Mucosa of stomach (tissue), 1 donor: ENCODE data around the gene TEX13D.

ENCODE experiments used
- H3K27me3 ChIP-seq: one replicate; pipeline ENCODE4 v1.7.0; 2013; ENCODE audit warnings: mild to moderate bottlenecking, low read length; ENCODE audit not compliant: control insufficient read depth, insufficient read depth
- H3K36me3 ChIP-seq: one replicate; pipeline ENCODE4 v1.7.0; 2013; ENCODE audit warnings: low read length; ENCODE audit not compliant: control insufficient read depth, insufficient read depth
- H3K4me1 ChIP-seq: one replicate; pipeline ENCODE4 v1.7.0; 2013; ENCODE audit warnings: mild to moderate bottlenecking, low read length; ENCODE audit not compliant: control insufficient read depth, insufficient read depth
- H3K4me3 ChIP-seq: one replicate; pipeline ENCODE4 v1.7.0; 2013; ENCODE audit warnings: low read length
- H3K9ac ChIP-seq: one replicate; pipeline ENCODE4 v1.7.0; 2013; ENCODE audit warnings: mild to moderate bottlenecking, low read length, moderate library complexity
- H3K9me3 ChIP-seq: one replicate; pipeline ENCODE4 v1.7.0; 2013; ENCODE audit warnings: mild to moderate bottlenecking, low read length, moderate library complexity; ENCODE audit not compliant: control insufficient read depth
- donor health status: Pancreatic carcinoma.

TEX13D gene

DNA sequence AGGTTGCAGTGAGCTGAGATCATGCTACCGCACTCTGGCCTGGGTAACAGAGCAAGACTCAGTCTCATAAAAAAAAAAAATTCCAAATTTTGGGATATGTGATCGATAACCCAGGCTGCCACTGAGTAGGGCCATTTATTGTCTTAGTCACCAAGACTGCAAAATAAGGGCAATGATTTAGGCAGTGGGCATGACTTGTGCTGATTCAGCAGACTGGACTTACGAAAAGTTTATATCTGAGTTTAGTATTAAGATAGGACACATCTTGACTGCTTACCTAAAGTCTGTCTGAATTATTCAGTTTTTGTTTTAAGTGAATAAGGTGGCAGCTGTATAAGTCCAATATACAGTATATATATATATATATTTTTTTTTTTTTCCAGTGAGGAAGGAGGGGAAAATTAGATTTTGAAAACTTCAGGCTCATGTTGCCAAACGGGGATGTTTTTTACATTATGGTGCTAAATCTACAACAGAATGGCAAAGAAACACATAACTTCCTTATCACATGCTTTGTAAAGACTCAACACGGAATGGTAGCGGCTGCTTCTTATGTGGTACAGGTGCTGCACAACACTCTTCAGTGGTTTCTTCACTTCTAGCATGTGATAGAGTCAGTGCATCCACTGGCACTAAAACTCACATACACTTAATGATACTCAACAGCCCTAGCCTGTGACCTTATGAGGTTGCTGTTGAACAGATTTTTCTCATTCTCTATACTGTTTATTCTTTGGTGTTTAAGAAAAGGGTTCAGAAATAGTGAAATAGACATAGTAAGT is 6.5 kb downstream of the TEX13D start:
- Histone ChIP-seq H3K27me3 (no peaks in the 10 kb centered on the region), H3K4me1 (no peaks in the 10 kb centered on the region), H3K4me3 (no peak overlapping the region), H3K9me3 (no peaks in the 10 kb centered on the region), H3K36me3 (no peaks in the 10 kb centered on the region), H3K9ac (no peak overlapping the region)

DNA sequence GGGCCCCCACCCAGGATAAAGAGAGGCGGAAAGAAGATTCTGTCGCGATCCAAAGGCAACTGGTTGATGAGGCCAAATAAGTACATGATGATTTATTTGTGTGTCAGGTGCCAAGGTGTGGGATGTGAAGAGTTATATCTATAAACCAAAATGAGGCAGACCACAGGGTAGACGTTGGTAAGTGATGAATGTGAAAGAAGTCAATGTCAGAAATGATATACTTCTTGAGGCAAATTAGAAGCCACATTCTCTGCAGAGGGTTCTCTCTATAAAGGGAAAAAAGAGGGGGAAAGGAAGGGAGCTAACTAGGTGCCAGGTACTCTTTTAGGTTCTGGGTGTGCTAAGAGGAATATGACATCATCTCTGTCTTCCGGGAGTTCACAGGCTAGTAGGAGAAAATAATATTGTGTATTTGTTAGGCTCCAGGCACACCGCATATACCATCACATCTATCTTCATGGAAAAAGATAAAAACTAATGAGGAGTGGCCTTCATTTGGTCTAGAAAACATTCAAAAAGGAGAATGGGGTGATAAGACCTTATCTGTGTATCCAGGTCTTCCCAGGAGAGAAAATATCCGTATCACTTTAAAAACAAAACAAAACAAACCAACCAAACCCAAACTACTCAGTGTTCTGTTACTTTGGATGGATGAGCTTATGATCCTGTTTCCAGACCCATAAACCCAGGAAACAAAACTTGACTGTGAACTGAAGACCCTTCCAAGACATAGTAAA is 9.1 kb downstream of the TEX13D start:
- no peak overlapping the region for H3K4me3 ChIP-seq
- H3K9me3 ChIP-seq, result no peaks in the 10 kb centered on the region
- H3K4me1 ChIP-seq, result no peaks in the 10 kb centered on the region
- H3K9ac ChIP-seq, result no peak overlapping the region
- no peaks in the 10 kb centered on the region for H3K36me3 ChIP-seq
- no peaks in the 10 kb centered on the region for H3K27me3 ChIP-seq

- no peaks in the 10 kb centered on the region for H3K36me3 ChIP-seq
- no peak overlapping the region for H3K9ac ChIP-seq
- H3K27me3 ChIP-seq, result no peaks in the 10 kb centered on the region
- H3K4me3 ChIP-seq, result no peak overlapping the region
- H3K4me1 ChIP-seq, result no peaks in the 10 kb centered on the region
- no peaks in the 10 kb centered on the region for H3K9me3 ChIP-seq
These were observed 9.9 kb downstream of the TEX13D start for GRCh38 chrX:124342174-124342867.

GRCh38 chrX:124343016-124343415 is 10.6 kb downstream of the TEX13D start:
- H3K36me3 ChIP-seq, result no peaks in the 10 kb centered on the region

DNA sequence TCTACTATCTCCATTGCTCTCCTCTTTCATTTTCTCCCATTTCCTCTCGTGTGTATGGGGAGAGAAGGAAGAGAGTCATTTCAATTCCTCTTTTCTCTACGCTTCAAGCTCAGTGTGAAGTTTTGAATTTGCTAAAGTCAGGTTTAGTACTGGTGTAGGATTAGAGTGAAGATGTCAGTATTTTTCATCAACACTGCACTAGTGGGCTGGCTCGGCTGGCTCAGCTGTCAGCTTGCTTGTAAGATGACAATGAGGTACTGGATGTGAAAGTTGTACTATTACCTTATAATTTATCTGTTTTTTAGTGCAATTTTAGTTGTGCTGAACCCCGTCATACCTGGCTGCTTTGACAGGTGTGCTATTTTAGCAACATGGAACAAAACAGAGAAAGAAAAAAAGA is 11.8 kb downstream of the TEX13D start:
- Histone ChIP-seq H3K27me3 (no peaks in the 10 kb centered on the region), H3K36me3 (no peaks in the 10 kb centered on the region)

More at GRCh38 chrX:124343016-124343415, 10.6 kb downstream of the TEX13D start:
- Histone ChIP-seq H3K9me3 (no peaks in the 10 kb centered on the region), H3K4me3 (no peak overlapping the region), H3K4me1 (no peaks in the 10 kb centered on the region), H3K27me3 (no peaks in the 10 kb centered on the region), H3K9ac (no peak overlapping the region)

GRCh38 chrX:124346117-124346876 is 13.8 kb downstream of the TEX13D start, which contains the start of gene SH2D1A:
SH2D1A (plus strand) TSS chrX:124346563; CDS start chrX:124346643, 80 bp downstream.
- H3K4me3 ChIP-seq, result no peak within 1 kb of the TSS

More for the DNA sequence above, 11.8 kb downstream of the TEX13D start:
- H3K4me3 ChIP-seq, result no peak overlapping the region
- H3K9me3 ChIP-seq, result no peaks in the 10 kb centered on the region
- no peak overlapping the region for H3K9ac ChIP-seq
- no peaks in the 10 kb centered on the region for H3K4me1 ChIP-seq

GRCh38 chrX:124346877-124347241 is 14.4 kb downstream of the TEX13D start:
- H3K36me3 ChIP-seq, result no peaks in the 10 kb centered on the region
- no peaks in the 10 kb centered on the region for H3K27me3 ChIP-seq
- H3K9me3 ChIP-seq, result no peaks in the 10 kb centered on the region
- no peaks in the 10 kb centered on the region for H3K4me1 ChIP-seq
- no peak overlapping the region for H3K4me3 ChIP-seq
- no peak overlapping the region for H3K9ac ChIP-seq

More at GRCh38 chrX:124346117-124346876, 13.8 kb downstream of the TEX13D start, which contains the start of gene SH2D1A:
- Histone ChIP-seq H3K4me1 (no peaks in the 10 kb centered on the region), H3K36me3 (no peaks in the 10 kb centered on the region), H3K27me3 (no peaks in the 10 kb centered on the region), H3K9me3 (no peaks in the 10 kb centered on the region), H3K9ac (no peak within 1 kb of the TSS)

DNA sequence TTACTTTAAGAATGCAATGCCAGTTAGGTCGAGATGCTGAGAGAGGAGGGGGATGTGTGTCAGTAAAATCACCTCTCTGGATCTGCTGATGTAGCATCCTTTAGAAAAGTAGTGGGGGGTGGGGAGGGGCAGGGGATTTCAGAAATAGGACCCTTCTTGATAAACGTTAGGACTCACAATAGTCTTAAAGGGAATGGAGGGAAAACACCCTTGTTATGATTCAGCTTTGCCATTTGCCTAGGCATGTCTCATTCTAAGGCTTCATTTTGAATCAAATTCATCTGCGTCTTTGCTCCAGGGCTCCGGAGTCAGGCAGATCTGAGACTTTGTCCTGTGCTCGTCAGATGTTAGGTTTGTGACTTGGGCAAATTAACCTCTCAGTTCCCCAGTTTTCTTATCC is 14.8 kb downstream of the TEX13D start:
- no peaks in the 10 kb centered on the region for H3K9me3 ChIP-seq
- H3K4me3 ChIP-seq, result no peak overlapping the region
- H3K27me3 ChIP-seq, result no peaks in the 10 kb centered on the region
- no peak overlapping the region for H3K9ac ChIP-seq
- no peaks in the 10 kb centered on the region for H3K4me1 ChIP-seq
- H3K36me3 ChIP-seq, result no peaks in the 10 kb centered on the region

- Histone ChIP-seq H3K36me3 (no peaks in the 10 kb centered on the region), H3K4me3 (no peak overlapping the region), H3K4me1 (no peaks in the 10 kb centered on the region), H3K9ac (no peak overlapping the region), H3K27me3 (no peaks in the 10 kb centered on the region), H3K9me3 (no peaks in the 10 kb centered on the region)
These were observed 15.7 kb downstream of the TEX13D start for GRCh38 chrX:124348182-124348581.

- Histone ChIP-seq H3K4me1 (no peaks in the 10 kb centered on the region), H3K9me3 (no peaks in the 10 kb centered on the region), H3K4me3 (no peak overlapping the region), H3K36me3 (no peaks in the 10 kb centered on the region), H3K9ac (no peak overlapping the region), H3K27me3 (no peaks in the 10 kb centered on the region)
These were observed 16.5 kb downstream of the TEX13D start for GRCh38 chrX:124348885-124349453.

GRCh38 chrX:124354648-124355047 is 22.2 kb downstream of the TEX13D start:
- Histone ChIP-seq H3K36me3 (no peaks in the 10 kb centered on the region), H3K9me3 (no peaks in the 10 kb centered on the region), H3K27me3 (no peaks in the 10 kb centered on the region), H3K4me1 (no peaks in the 10 kb centered on the region), H3K9ac (no peak overlapping the region), H3K4me3 (no peak overlapping the region)
